H1 (cell line): ENCODE data around the gene NT5DC3. TPM values are rescaled to one million over a fixed set of nuclear protein-coding genes. Genes with fewer than 3 reads are reported as not detected.

ENCODE experiments used
- CTCF ChIA-PET: fragments of 300-600 bp; sonication (Branson Sonifier 250); formaldehyde crosslinking; loops from one replicate; lab custom pipeline; 2021; ENCODE audit not compliant: partially characterized antibody; lab: Charles Lee
- POLR2A ChIA-PET: fragments of 300-600 bp; sonication (Branson Sonifier 250); formaldehyde crosslinking; loops from one replicate; lab custom pipeline; 2021; ENCODE audit warnings: inconsistent platforms; ENCODE audit not compliant: partially characterized antibody; lab: Charles Lee
- DNase-seq, 2 experiments: peaks; one replicate each; pipeline versions ENCODE4 v3.0.0 to v3.0.0-alpha.2; 2010 to 2022; ENCODE audit warnings: low spot score in 2 of 2, low read depth in 1 of 2, mixed read lengths in 1 of 2
- FAIRE-seq: peaks from 2 replicates; lab custom pipeline; 2011; peaks lifted over from hg19 to GRCh38; lab: Jason Lieb, UNC
- H2AFZ ChIP-seq: 2 replicates; pipeline ENCODE4 v1.8.1; 2012; ENCODE audit warnings: low read length, inconsistent platforms
- H2AK5ac ChIP-seq: 2 replicates; pipeline ENCODE4 v1.6.1; 2013; ENCODE audit warnings: low read depth, low read length
- H2BK120ac ChIP-seq: replicated peaks from 2 replicates; pipeline ENCODE3; 2013; ENCODE audit warnings: low read depth, low read length, inconsistent platforms
- H2BK12ac ChIP-seq: 2 replicates; pipeline ENCODE4 v1.6.1; 2013; ENCODE audit warnings: low read depth, low read length
- H2BK15ac ChIP-seq: 2 replicates; pipeline ENCODE4 v1.6.1; 2013; ENCODE audit warnings: low read length
- H2BK20ac ChIP-seq: 2 replicates; pipeline ENCODE4 v1.6.1; 2013; ENCODE audit warnings: low read length
- H2BK5ac ChIP-seq: 2 replicates; pipeline ENCODE4 v1.6.1; 2013; ENCODE audit warnings: low read depth, low read length
- H3K14ac ChIP-seq: 2 replicates; pipeline ENCODE4 v1.6.1; 2013; ENCODE audit warnings: inconsistent platforms; ENCODE audit not compliant: insufficient read length
- H3K18ac ChIP-seq: 2 replicates; pipeline ENCODE4 v1.6.1; 2013; ENCODE audit warnings: low read length; ENCODE audit errors: extremely low read depth
- H3K23ac ChIP-seq: 2 replicates; pipeline ENCODE4 v1.6.1; 2013; ENCODE audit warnings: inconsistent platforms; ENCODE audit not compliant: insufficient read length
- H3K23me2 ChIP-seq: 2 replicates; pipeline ENCODE4 v1.6.1; 2013; ENCODE audit warnings: low read depth, low read length
- H3K27ac ChIP-seq: 2 replicates; pipeline ENCODE4 v1.6.1; 2011; ENCODE audit warnings: low read depth, low read length, inconsistent platforms
- H3K27me3 ChIP-seq, 4 experiments: replicated peaks in 1 of 4; 1 replicate in 1 of 4; 2 replicates in 3 of 4; pipeline versions ENCODE4 v1.6.1 to v1.8.1; 2011 to 2013; ENCODE audit warnings: low read length in 3 of 4, mild to moderate bottlenecking in 3 of 4, inconsistent platforms in 2 of 4, mixed read lengths in 2 of 4, moderate library complexity in 1 of 4; ENCODE audit not compliant: control insufficient read depth in 3 of 4, insufficient read depth in 3 of 4; ENCODE audit errors: extremely low read depth in 1 of 4
- H3K36me3 ChIP-seq, 4 experiments: 2 replicates each; pipeline versions ENCODE4 v1.6.1 to v1.8.1; 2011 to 2013; ENCODE audit warnings: mild to moderate bottlenecking in 4 of 4, low read length in 3 of 4, moderate library complexity in 2 of 4, control low read depth in 1 of 4, inconsistent platforms in 1 of 4; ENCODE audit not compliant: insufficient read depth in 4 of 4, control insufficient read depth in 2 of 4
- H3K4ac ChIP-seq: replicated peaks from 2 replicates; pipeline ENCODE3; 2013; ENCODE audit warnings: low read length, low read depth, mixed read lengths, inconsistent platforms; ENCODE audit not compliant: insufficient read length
- H3K4me1 ChIP-seq, 4 experiments: replicated peaks in 1 of 4; 1 replicate in 1 of 4; 2 replicates in 3 of 4; pipeline versions ENCODE4 v1.6.1 to v1.8.1; 2011 to 2013; ENCODE audit warnings: low read length in 3 of 4, inconsistent platforms in 2 of 4, mixed read lengths in 1 of 4; ENCODE audit not compliant: insufficient read depth in 4 of 4, control insufficient read depth in 3 of 4
- H3K4me2 ChIP-seq, 2 experiments: 2 replicates each; pipeline versions ENCODE4 v1.6.1 to v1.8.1; 2011 to 2013; ENCODE audit warnings: low read depth in 2 of 2, low read length in 2 of 2, control low read depth in 1 of 2, inconsistent platforms in 1 of 2, mild to moderate bottlenecking in 1 of 2; ENCODE audit not compliant: insufficient read depth in 1 of 2
- H3K4me3 ChIP-seq, 4 experiments: fragments of 200-600, 300-600 bp in 1 of 4; sonication (generic), shearing (Covaris generic), sonication (Bioruptor Twin) in 1 of 4; 2 replicates each; pipeline versions ENCODE4 v1.5.1 to v1.8.1; 2011 to 2016; ENCODE audit warnings: low read length in 4 of 4, low read depth in 3 of 4, control low read depth in 2 of 4, inconsistent platforms in 2 of 4, mild to moderate bottlenecking in 2 of 4, mixed read lengths in 1 of 4, moderate library complexity in 1 of 4; ENCODE audit not compliant: insufficient read depth in 2 of 4; ENCODE audit errors: extremely low read depth in 1 of 4
- H3K56ac ChIP-seq: replicated peaks from 2 replicates; pipeline ENCODE3; 2013; ENCODE audit warnings: low read depth, mild to moderate bottlenecking, mixed read lengths, low read length, inconsistent platforms; ENCODE audit not compliant: insufficient read length
- H3K79me1 ChIP-seq: 2 replicates; pipeline ENCODE4 v1.6.1; 2013; ENCODE audit warnings: low read depth, low read length, control low read depth
- H3K79me2 ChIP-seq, 2 experiments: 2 replicates each; pipeline versions ENCODE4 v1.6.1 to v1.8.1; 2012 to 2013; ENCODE audit warnings: low read length in 2 of 2, mild to moderate bottlenecking in 2 of 2, inconsistent platforms in 1 of 2; ENCODE audit not compliant: insufficient read depth in 2 of 2, control insufficient read depth in 1 of 2
- H3K9ac ChIP-seq, 4 experiments: replicated peaks in 1 of 4; 1 replicate in 1 of 4; 2 replicates in 3 of 4; pipeline versions ENCODE4 v1.6.1 to v1.8.1; 2011 to 2013; ENCODE audit warnings: low read depth in 3 of 4, low read length in 3 of 4, control low read depth in 2 of 4, mild to moderate bottlenecking in 2 of 4, moderate library complexity in 2 of 4, inconsistent platforms in 1 of 4; ENCODE audit errors: extremely low read depth in 1 of 4
- H3K9me3 ChIP-seq, 2 experiments: 2 replicates each; pipeline versions ENCODE4 v1.6.1 to v1.8.1; 2012 to 2013; ENCODE audit warnings: mild to moderate bottlenecking in 2 of 2, moderate library complexity in 2 of 2, control low read depth in 1 of 2, inconsistent platforms in 1 of 2, low read depth in 1 of 2, low read length in 1 of 2, mixed read lengths in 1 of 2; ENCODE audit not compliant: insufficient read depth in 2 of 2
- H4K20me1 ChIP-seq, 2 experiments: replicated peaks in 1 of 2; 2 replicates each; pipeline versions ENCODE3 to v1.8.1; 2011 to 2013; ENCODE audit warnings: inconsistent platforms in 2 of 2, low read length in 2 of 2, mild to moderate bottlenecking in 1 of 2; ENCODE audit not compliant: insufficient read depth in 2 of 2, control insufficient read depth in 1 of 2
- H4K5ac ChIP-seq: 2 replicates; pipeline ENCODE4 v1.6.1; 2013; ENCODE audit warnings: low read length, low read depth, mixed read lengths, inconsistent platforms; ENCODE audit not compliant: insufficient read length
- H4K8ac ChIP-seq: 2 replicates; pipeline ENCODE4 v1.8.0; 2013; ENCODE audit warnings: mild to moderate bottlenecking, moderate library complexity, low read length, inconsistent platforms; ENCODE audit not compliant: insufficient read depth; ENCODE audit errors: extremely low read depth
- H4K91ac ChIP-seq: replicated peaks from 2 replicates; pipeline ENCODE3; 2013; ENCODE audit warnings: low read length, mixed read lengths, inconsistent platforms; ENCODE audit not compliant: insufficient read length
- BACH1 ChIP-seq: IDR thresholded peaks from 2 replicates; pipeline ENCODE4 v1.6.1; 2012; ENCODE audit warnings: low read length, improper control_type of control experiment
- KDM5A ChIP-seq: fragments of 200-600 bp; IDR thresholded peaks from 2 replicates; pipeline ENCODE4 v1.7.1; 2012; ENCODE audit warnings: mild to moderate bottlenecking, low read length, inconsistent platforms, mixed read lengths
- RAD21 ChIP-seq, 2 experiments: IDR thresholded peaks in 1 of 2; conservative IDR thresholded peaks in 1 of 2; 2 replicates each; pipeline ENCODE4 v1.6.1; 2011; ENCODE audit warnings: low read depth in 2 of 2, low read length in 2 of 2, improper control_type of control experiment in 1 of 2, inconsistent platforms in 1 of 2, mild to moderate bottlenecking in 1 of 2, moderate library complexity in 1 of 2
- WGBS, 2 experiments: shearing (Covaris generic) in 1 of 2; methylation state at CpG; one replicate each; pipeline versions ENCODE4 v1.1.6 to v1.1.7; 2013 to 2015; ENCODE audit warnings: low lambda C conversion rate in 2 of 2, mixed read lengths in 2 of 2, inconsistent platforms in 1 of 2, low coverage in 1 of 2, missing lambda C conversion rate in 1 of 2; ENCODE audit not compliant: insufficient replicate concordance in 2 of 2, insufficient coverage in 1 of 2, insufficient read length in 1 of 2; ENCODE audit errors: extremely low coverage in 1 of 2, missing lambda C conversion rate in 1 of 2; 5-methylcytosine and 5-hydroxymethylcytosine counted together
- polyA plus RNA-seq, 7 experiments: library from polyadenylated mRNA; depleted of rRNA in 3 of 7; stranded (reverse) in 5 of 7; unstranded in 2 of 7; fragments of >200 nt in 5 of 7; fragments of 200-250 nt in 2 of 7; gene quantifications; 1 replicate in 5 of 7; 2 replicates in 1 of 7; 4 replicates in 1 of 7; pipeline versions ENCODE4 v1.2.1 to v1.2.3, GENCODE V29; 2011 to 2013; ENCODE audit warnings: missing spikeins in 2 of 7, mixed read lengths in 2 of 7
- total RNA-seq: library from RNA; stranded (reverse); fragmentation: NEBNext Ultra II Directional; extraction: Animal tissue kit (Norgen Biotek cat#: 25700); gene quantifications from 2 replicates; pipeline ENCODE4 v1.2.1, GENCODE V29; 2021

NT5DC3 gene
- total and polyA plus RNA-seq, 2 of the 8 experiments (the other 6 are each of a cell fraction or from before 2014, with no cell fraction given), result 5.4 to 14.8 TPM

GRCh38 chr12:103772367-103773108 is 68.5 kb downstream of the NT5DC3 start:
- no peak overlapping the region for H2BK120ac ChIP-seq
- 0 out of 2 replicates have a peak overlapping the region, but pooled peaks have one; percentile 32 for H2BK20ac ChIP-seq
- H3K4me1 ChIP-seq, result peaks cover 0 to 10% (median 8%) of the 10 kb centered on the region in 4 experiments; a peak in 6 of 7 replicates
- H3K27me3 ChIP-seq, result no peaks in the 10 kb centered on the region
- H3K27ac ChIP-seq, result no peak overlapping the region
- TF ChIP-seq KDM5A (no peak), BACH1 (no peak), RAD21 (IDR thresholded peaks at IDR 0.05 in 1 of 2, conservative IDR thresholded peaks at IDR 0.05 in 1 of 2; ENCODE audit: low read depth in 2 of 2, low read length in 2 of 2) (no peak)
- DNase-seq (no peak), FAIRE-seq (no peak)
- no peaks in the 10 kb centered on the region for H3K23me2 ChIP-seq
- no peaks in the 10 kb centered on the region for H3K79me2 ChIP-seq
- ChIA-PET POLR2A (interaction anchor here (0.9 kb wide), 1 partner anchor 17 kb away, joined by 3 read pairs; no protein-coding TSS in a partner anchor), CTCF (interaction anchor here (0.9 to 3.2 kb wide), 11 partner anchors 9 to 97 kb away, joined by 3 to 26 read pairs (median 4); no protein-coding TSS in a partner anchor)
- H3K36me3 ChIP-seq, result peaks cover 7 to 15% (median 8%) of the 10 kb centered on the region in 4 experiments; a peak in 6 of 8 replicates
- no peak overlapping the region for H2BK15ac ChIP-seq
- no peak overlapping the region for H4K5ac ChIP-seq
- H2BK5ac ChIP-seq, result no peak overlapping the region
- H4K20me1 ChIP-seq, result no peaks in the 10 kb centered on the region
- no peaks in the 10 kb centered on the region for H3K9me3 ChIP-seq
- no peaks in the 10 kb centered on the region for H3K79me1 ChIP-seq
- no peak overlapping the region for H3K4me2 ChIP-seq
- H2AK5ac ChIP-seq, result no peak overlapping the region
- H3K9ac ChIP-seq, result no peak overlapping the region
- WGBS, 2 experiments, result 74% methylated on average over 7 of the region's 7 CpGs; no CpG with 5 or more reads in 1 of the 2 experiments
- no peak overlapping the region for H3K14ac ChIP-seq
- no peak overlapping the region for H3K56ac ChIP-seq
- H4K91ac ChIP-seq, result no peak overlapping the region
- no peak overlapping the region for H3K4ac ChIP-seq
- H2AFZ ChIP-seq, result no peak overlapping the region
- H3K18ac ChIP-seq, result no peak overlapping the region
- no peak overlapping the region for H3K4me3 ChIP-seq
- no peak overlapping the region for H3K23ac ChIP-seq
- H2BK12ac ChIP-seq, result no peak overlapping the region
- no peak overlapping the region for H4K8ac ChIP-seq
